ENCODE measurements around the gene CTNNA3.

The CTNNA3 gene

DNA sequence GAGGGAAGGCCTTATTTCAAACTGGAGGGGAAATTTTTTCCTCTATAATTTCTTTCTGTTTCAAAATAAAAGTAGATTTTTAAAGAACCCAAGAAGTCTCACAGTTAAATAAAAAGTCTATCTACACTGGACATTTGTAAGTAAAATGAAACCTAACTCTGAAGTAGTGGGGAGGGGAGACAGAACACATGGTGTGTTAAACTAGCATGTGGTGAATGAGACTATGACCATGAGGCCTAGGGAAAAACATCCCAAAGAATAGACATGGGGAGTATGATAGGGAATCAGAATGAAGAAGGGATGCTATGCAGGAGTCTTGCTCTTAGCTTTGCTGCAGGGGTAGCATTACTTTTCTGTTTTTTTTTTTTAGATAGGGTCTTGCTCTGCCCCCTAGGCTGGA, 1831.5 kb downstream of the CTNNA3 start:
- CTCF ChIA-PET = no interaction called here
- Histone ChIP-seq H3K27ac (ENCODE audit: extremely low read depth, low read depth, low read length) (no peak overlapping the region), H3K4me1 (ENCODE audit: control insufficient read depth, insufficient read depth, low read length) (no peaks in the 10 kb centered on the region), H3K9me3 (ENCODE audit: control insufficient read depth, insufficient read depth, low read depth, low read length) (no peaks in the 10 kb centered on the region), H3K4me3 (ENCODE audit: low read depth, low read length) (no peak overlapping the region), H3K36me3 (ENCODE audit: control insufficient read depth in 2 of 2, insufficient read depth in 1 of 2, low read length in 2 of 2) (no peaks in the 10 kb centered on the region)
- no peak for TF ChIP-seq IKZF3 (tag by site-specific recombination; IDR thresholded peaks at IDR 0.05)
- no peak for TF ChIP-seq ZNF529 (tag by site-specific recombination; IDR thresholded peaks at IDR 0.05; ENCODE audit: insufficient replicate concordance)
- TF ChIP-seq, protein P1, sequence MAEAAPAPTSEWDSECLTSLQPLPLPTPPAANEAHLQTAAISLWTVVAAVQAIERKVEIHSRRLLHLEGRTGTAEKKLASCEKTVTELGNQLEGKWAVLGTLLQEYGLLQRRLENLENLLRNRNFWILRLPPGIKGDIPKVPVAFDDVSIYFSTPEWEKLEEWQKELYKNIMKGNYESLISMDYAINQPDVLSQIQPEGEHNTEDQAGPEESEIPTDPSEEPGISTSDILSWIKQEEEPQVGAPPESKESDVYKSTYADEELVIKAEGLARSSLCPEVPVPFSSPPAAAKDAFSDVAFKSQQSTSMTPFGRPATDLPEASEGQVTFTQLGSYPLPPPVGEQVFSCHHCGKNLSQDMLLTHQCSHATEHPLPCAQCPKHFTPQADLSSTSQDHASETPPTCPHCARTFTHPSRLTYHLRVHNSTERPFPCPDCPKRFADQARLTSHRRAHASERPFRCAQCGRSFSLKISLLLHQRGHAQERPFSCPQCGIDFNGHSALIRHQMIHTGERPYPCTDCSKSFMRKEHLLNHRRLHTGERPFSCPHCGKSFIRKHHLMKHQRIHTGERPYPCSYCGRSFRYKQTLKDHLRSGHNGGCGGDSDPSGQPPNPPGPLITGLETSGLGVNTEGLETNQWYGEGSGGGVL (tag by site-specific recombination; IDR thresholded peaks at IDR 0.05) = no peak
- no peak for TF ChIP-seq ZIC2 (tag by site-specific recombination; IDR thresholded peaks at IDR 0.05)
- no peak for TF ChIP-seq HOXD13 (CRISPR knock-in tag; IDR thresholded peaks at IDR 0.05; ENCODE audit: borderline replicate concordance)
- no peak for TF ChIP-seq ZNF16 (tag by site-specific recombination; IDR thresholded peaks at IDR 0.05; ENCODE audit: low read depth)
- TF ChIP-seq ZNF133 (tag by site-specific recombination; IDR thresholded peaks at IDR 0.05) = no peak
- no peak for TF ChIP-seq ZNF549 (tag by site-specific recombination; IDR thresholded peaks at IDR 0.05)
- no peak for TF ChIP-seq ZNF558 (tag by site-specific recombination; IDR thresholded peaks at IDR 0.05)
- TF ChIP-seq GLI4 (tag by site-specific recombination; IDR thresholded peaks at IDR 0.05) = no peak
- POLR2A ChIA-PET = no interaction called here

- Histone ChIP-seq H3K4me3 (ENCODE audit: low read depth, low read length) (no peak overlapping the region), H3K9me3 (ENCODE audit: control insufficient read depth, insufficient read depth, low read depth, low read length) (no peaks in the 10 kb centered on the region), H3K4me1 (ENCODE audit: control insufficient read depth, insufficient read depth, low read length) (no peaks in the 10 kb centered on the region), H3K36me3 (ENCODE audit: control insufficient read depth in 2 of 2, insufficient read depth in 1 of 2, low read length in 2 of 2) (no peaks in the 10 kb centered on the region), H3K27ac (ENCODE audit: extremely low read depth, low read depth, low read length) (no peak overlapping the region)
- CTCF ChIA-PET = no interaction called here
- POLR2A ChIA-PET = no interaction called here
- no peak for TF ChIP-seq ZNF785 (tag by site-specific recombination; IDR thresholded peaks at IDR 0.05)
- TF ChIP-seq ZNF214 (tag by site-specific recombination; IDR thresholded peaks at IDR 0.05; ENCODE audit: borderline replicate concordance) = no peak
- no peak for TF ChIP-seq ZNF280D (tag by site-specific recombination; IDR thresholded peaks at IDR 0.05)
- TF ChIP-seq, protein P2, sequence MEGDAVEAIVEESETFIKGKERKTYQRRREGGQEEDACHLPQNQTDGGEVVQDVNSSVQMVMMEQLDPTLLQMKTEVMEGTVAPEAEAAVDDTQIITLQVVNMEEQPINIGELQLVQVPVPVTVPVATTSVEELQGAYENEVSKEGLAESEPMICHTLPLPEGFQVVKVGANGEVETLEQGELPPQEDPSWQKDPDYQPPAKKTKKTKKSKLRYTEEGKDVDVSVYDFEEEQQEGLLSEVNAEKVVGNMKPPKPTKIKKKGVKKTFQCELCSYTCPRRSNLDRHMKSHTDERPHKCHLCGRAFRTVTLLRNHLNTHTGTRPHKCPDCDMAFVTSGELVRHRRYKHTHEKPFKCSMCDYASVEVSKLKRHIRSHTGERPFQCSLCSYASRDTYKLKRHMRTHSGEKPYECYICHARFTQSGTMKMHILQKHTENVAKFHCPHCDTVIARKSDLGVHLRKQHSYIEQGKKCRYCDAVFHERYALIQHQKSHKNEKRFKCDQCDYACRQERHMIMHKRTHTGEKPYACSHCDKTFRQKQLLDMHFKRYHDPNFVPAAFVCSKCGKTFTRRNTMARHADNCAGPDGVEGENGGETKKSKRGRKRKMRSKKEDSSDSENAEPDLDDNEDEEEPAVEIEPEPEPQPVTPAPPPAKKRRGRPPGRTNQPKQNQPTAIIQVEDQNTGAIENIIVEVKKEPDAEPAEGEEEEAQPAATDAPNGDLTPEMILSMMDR (tag by site-specific recombination; IDR thresholded peaks at IDR 0.05) = no peak
- no peak for TF ChIP-seq ZNF302 (tag by site-specific recombination; IDR thresholded peaks at IDR 0.05; ENCODE audit: low read depth)
- no peak for TF ChIP-seq BCL11A (tag by site-specific recombination; IDR thresholded peaks at IDR 0.05; ENCODE audit: low read depth)
- no peak for TF ChIP-seq ZNF658 (tag by site-specific recombination; IDR thresholded peaks at IDR 0.05)
- TF ChIP-seq ZNF660 (tag by site-specific recombination; IDR thresholded peaks at IDR 0.05) = no peak
- no peak for TF ChIP-seq ZBTB17 (tag by site-specific recombination; IDR thresholded peaks at IDR 0.05)
These were observed 1832.0 kb downstream of the CTNNA3 start for GRCh38 chr10:65864036-65864435.
